ENCODE results near the gene EIF3J. TPM values are rescaled to one million over a fixed set of nuclear protein-coding genes. Genes with fewer than 3 reads are reported as not detected.
"Not testable (repeated sequence)": the region's sequence is repeated elsewhere in the genome, so short reads cannot be mapped to it uniquely, and the experiment has no call there.

The EIF3J gene
- total RNA-seq, 4 donors from 2014 or later = 10.5 to 68.1 (median 45.4) TPM

GRCh38 chr15:44550734-44551133 lies 13.8 kb downstream of the EIF3J start:
- no peak overlapping the region for H3K27ac ChIP-seq
- H3K9me3 ChIP-seq = no peaks in the 10 kb centered on the region
- intact Hi-C loops (cut with DNase I; ENCODE audit: low total_unique reads) = no loop called here
- no peaks in the 10 kb centered on the region for H3K27me3 ChIP-seq
- H3K36me3 ChIP-seq = no peaks in the 10 kb centered on the region
- no peaks in the 10 kb centered on the region for H3K4me1 ChIP-seq
- no peak for DNase-seq
- TF ChIP-seq, protein P1, sequence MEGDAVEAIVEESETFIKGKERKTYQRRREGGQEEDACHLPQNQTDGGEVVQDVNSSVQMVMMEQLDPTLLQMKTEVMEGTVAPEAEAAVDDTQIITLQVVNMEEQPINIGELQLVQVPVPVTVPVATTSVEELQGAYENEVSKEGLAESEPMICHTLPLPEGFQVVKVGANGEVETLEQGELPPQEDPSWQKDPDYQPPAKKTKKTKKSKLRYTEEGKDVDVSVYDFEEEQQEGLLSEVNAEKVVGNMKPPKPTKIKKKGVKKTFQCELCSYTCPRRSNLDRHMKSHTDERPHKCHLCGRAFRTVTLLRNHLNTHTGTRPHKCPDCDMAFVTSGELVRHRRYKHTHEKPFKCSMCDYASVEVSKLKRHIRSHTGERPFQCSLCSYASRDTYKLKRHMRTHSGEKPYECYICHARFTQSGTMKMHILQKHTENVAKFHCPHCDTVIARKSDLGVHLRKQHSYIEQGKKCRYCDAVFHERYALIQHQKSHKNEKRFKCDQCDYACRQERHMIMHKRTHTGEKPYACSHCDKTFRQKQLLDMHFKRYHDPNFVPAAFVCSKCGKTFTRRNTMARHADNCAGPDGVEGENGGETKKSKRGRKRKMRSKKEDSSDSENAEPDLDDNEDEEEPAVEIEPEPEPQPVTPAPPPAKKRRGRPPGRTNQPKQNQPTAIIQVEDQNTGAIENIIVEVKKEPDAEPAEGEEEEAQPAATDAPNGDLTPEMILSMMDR (IDR thresholded peaks at IDR 0.05) = no peak
- no peak for TF ChIP-seq POLR2A (IDR thresholded peaks at IDR 0.05)
- H3K4me3 ChIP-seq = no peak overlapping the region

DNA sequence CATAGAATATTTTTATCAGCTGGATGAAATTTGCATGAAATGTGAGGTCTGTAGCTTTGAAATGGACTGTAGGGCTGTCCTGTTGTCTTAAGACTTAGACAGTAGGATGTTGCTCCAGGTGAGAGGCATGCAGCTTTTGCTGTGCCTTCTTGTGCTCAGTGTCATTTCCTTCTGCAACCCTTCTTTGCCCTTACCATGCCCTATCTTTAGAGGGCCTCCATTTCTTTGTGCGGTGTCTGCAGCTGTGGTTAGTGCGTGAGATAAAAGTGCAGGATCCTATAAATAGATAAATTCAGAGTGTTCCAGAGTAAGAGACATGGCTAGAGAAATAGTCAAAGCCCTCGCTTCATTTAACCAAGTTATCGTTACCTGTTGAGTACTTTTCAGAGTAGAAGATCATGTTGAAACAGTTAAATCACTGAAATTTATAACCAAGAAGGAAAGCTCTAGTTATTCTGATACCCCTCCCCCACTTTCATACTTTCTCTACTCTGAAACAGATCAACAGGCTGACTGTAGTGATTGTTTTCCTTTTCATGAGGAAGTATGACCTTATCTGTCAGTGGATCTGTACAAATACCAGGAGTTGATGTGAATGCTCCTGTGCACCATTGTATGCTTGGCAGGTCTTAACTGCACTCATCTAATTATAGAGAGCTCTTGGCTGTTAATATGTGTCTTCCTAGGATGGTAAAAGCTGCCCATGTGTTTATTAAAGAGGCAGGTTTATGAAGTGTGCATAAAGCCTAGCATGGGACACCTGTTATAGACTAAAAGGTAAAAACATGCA lies 18.2 kb downstream of the EIF3J start:
- DNase-seq = no peak
- no peak overlapping the region for H3K27ac ChIP-seq

DNA sequence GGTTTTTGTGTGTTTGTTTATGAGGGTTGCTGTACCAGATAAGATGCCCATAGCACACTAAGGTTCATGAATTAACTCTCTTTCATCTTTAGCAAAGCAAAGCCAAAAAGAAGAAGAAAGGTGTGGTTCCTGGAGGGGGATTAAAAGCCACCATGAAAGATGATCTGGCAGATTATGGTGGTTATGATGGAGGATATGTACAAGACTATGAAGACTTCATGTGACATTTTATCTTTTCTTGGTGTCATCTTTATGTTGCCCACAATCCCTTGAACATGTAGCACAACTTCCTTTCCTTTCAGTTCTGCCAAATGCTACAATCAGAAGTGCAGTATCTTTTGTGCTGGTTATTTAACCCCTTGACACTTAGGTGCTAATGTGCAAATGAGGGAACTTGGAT lies 24.0 kb downstream of the EIF3J start:
- intact Hi-C loops (cut with DNase I; ENCODE audit: low total_unique reads); H3K4me3 ChIP-seq; H3K36me3 ChIP-seq; H3K27me3 ChIP-seq; H3K4me1 ChIP-seq; H3K9me3 ChIP-seq; DNase-seq; H3K27ac ChIP-seq: not testable (repeated sequence)

More for the DNA sequence above, 18.2 kb downstream of the EIF3J start:
- Histone ChIP-seq H3K27me3 (no peaks in the 10 kb centered on the region), H3K4me1 (no peaks in the 10 kb centered on the region), H3K9me3 (no peaks in the 10 kb centered on the region), H3K4me3 (no peak overlapping the region), H3K36me3 (no peaks in the 10 kb centered on the region)
- TF ChIP-seq POLR2A (IDR thresholded peaks at IDR 0.05) = no peak
- TF ChIP-seq, protein P1 (IDR thresholded peaks at IDR 0.05) = no peak
- intact Hi-C loops (cut with DNase I; ENCODE audit: low total_unique reads) = no loop called here

DNA sequence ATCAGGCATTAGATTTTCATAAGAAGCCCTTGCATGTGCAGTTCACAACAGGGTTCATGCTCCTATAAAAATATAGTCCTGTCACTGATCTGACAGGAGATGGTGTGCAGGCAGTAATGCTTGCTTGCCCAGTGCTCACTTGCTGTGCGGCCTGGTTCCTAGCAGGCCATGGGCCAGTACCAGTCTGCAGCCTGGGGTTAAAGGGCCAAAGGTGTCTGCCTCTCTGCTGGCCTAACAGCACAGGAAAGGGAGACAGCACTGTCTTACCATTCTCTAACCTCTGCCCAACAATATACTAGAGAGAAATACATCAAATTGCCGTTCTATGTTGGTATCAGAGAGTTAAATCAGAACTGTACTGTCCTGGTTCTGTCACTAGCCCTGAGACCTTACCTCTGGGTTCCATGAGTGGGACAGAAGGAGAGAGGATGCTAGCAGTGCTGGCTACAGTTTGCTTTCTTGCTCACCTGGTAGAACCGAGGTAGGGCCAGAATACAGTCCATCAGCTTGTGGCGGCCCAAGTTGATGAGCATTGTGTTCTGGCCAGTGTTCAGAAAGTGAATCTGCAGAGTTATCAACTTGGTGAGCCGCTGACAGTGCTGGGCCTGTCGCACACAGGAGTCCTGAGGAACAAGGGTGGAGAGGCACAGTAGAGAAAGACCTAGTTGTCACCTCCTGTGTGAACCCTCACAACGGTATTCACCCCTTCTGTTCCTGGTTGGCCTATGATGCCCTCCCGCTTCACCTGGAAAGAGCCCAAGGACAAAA lies 28.6 kb downstream of the EIF3J start:
- Histone ChIP-seq H3K4me3 (no peak overlapping the region), H3K9me3 (no peaks in the 10 kb centered on the region), H3K36me3 (no peaks in the 10 kb centered on the region), H3K27ac (no peak overlapping the region), H3K4me1 (no peaks in the 10 kb centered on the region), H3K27me3 (no peaks in the 10 kb centered on the region)
- TF ChIP-seq POLR2A (IDR thresholded peaks at IDR 0.05) = no peak
- TF ChIP-seq, protein P1 (IDR thresholded peaks at IDR 0.05) = no peak
- no peak for DNase-seq
- intact Hi-C loops (cut with DNase I; ENCODE audit: low total_unique reads) = no loop called here

DNA sequence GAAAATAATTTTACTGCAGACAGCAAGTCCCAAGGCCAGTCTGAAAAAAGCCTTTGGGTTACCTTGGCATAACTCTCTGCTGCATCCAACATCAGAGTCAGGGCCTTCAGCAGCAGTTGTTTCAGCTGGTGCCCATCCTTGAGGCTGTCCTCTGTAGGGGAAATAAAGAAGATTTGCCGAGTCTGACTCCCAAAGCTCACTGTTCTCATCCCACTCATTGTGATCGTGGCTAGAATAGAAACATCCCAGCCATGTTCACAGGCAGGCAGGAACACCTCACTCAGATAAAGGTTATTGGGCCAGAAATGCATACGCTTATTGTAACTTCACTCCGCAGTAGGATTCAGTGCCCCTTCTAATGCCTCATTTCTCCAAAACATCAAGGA lies 29.2 kb downstream of the EIF3J start:
- TF ChIP-seq, protein P1 (IDR thresholded peaks at IDR 0.05) = no peak
- TF ChIP-seq POLR2A (IDR thresholded peaks at IDR 0.05) = no peak
- DNase-seq = no peak
- no peaks in the 10 kb centered on the region for H3K4me1 ChIP-seq
- no peaks in the 10 kb centered on the region for H3K27me3 ChIP-seq
- H3K4me3 ChIP-seq = no peak overlapping the region
- no peak overlapping the region for H3K27ac ChIP-seq
- no peaks in the 10 kb centered on the region for H3K9me3 ChIP-seq
- intact Hi-C loops (cut with DNase I; ENCODE audit: low total_unique reads) = no loop called here
- H3K36me3 ChIP-seq = no peaks in the 10 kb centered on the region
